ENCODE data around the gene ZIC2.

The ZIC2 gene

DNA sequence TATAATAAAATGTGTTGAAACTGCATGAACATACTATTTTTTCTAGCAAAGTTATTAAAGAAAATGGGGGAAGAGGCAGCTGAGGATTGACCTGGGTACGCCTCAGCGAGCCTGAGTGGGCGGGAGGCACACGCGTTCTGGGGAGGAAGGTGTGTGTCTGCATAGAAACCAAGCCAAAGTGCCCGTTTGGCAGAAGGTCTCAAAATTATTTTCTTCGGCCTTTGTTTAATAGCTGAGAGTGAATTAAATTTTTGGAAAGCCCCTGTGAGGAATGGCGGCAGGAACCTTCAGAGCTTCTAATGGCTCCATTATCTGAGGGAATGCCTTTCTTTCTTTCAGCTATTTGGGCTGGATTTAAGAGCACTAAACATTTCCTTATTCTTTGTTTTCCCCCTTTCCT, 5.2 kb downstream of the ZIC2 start:
- DNase-seq (ENCODE audit: low read depth): no peak

DNA sequence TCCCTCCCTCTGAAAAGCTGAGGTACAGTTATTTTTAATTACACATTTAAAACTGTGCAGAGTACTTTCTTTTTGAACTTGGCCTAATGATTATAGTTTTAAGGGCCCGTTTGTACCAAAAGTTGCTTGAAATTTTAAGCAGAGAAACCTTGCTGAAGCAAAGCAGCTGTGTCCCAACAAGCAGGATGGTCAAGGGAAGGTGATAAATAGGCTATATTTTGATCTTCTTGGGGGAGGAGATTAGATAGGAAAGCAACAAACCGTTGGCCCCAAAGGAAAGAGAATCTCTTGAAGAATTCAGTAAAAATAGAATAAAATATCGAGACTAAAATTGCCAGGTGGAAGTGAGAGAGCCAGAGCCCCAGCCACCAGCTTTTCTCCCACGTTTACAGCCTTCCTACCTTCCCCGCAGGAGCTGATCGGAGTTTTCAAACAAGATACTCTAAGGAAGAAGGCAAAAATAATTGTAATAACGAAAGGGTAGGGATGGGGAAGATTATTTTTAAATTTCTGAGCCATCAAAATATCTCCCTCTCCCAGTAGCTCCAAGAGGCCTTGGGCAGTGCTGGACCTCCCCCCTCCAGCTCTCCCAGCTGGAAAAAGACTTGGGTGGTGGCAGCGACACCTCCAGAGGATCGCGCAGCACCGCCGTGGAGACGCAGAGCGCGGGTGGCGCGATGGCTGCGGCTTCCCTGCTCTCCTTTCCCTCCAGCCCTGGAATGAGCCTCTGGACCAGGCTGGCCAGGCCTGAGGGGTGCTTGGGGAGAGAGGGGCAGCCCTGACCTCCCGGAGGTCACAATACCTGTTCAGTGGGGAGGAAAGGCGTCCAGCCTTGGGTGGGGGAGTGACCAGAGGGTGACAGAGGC, 5.8 kb downstream of the ZIC2 start:
- no peak for DNase-seq (ENCODE audit: low read depth)

DNA sequence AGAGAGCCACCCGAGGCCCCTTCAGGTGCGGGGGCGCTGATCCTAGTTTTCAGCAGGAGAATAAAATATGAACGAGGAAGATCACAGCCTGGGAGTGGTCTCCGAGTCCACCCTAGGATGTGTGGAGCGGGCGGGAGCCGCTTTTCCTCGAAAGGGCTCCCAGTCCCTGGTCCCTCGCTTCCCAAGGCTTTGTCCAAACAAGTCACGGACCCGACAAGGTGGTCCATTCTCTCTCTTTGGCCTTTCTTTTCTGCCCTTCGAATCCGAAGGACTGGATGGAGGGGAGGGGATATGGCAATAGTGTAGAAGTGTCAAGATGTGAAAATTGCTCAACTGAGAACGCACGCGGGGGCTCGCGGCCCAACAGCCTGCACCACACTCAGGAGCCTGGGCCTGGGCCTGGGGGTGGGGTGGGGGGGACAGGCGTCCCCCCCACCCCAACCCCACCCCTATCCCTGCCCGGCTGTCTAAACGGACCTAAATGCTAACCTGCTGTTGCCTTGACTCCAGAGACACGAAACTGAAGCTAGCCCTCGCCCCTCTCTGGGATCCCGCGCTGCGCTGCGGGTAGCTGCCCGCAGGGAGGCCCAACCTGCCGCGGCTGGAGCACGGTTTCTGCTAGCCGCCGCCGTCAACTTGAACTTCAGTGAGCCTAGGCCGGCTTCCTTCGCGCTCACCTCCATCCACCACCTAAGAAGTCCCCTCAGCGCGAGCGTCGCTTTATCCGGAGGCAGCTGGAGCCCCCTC, 7.1 kb downstream of the ZIC2 start:
- no peak for DNase-seq (ENCODE audit: low read depth)

DNA sequence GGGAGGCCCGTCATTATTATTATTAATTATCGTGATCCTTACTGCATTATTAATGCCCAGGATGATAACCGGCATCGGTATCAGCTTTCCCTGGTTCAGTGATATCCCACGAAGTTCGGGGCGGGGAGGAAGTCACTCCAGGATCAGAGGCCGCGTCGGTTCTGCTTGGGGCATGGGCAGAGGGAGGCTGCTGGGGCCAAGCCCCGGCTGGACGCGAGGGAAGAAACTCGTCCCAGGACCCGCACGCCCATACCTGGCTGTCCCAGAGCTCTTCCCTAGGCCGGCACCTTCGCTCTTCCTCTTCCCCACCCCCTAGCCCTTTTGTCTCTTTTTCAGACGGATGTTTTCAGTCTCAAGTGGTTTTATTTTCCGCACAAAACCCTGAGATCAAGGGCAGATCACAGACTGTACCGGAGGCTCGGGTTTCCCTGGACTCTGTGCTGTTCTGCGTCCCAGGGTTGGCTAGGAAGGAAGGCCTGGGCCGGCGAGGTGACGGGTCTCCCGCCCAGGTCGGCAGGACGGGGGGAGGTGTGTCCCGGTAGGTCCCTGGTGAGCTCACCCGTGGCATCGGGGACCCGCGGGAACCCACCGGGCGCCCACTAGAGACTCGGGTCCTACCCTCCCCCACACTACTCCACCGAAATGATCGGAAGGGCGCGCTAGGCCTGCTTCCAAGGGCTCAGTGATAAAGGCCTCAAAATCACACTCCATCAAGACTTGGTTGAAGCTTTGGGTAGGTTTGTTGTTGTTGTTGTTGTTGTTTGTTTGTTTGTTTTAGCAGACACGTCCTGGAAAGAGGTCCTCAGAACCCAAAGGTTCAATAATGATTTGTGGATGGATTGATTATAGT, 7.9 kb downstream of the ZIC2 start:
- DNase-seq (ENCODE audit: low read depth): no peak

DNA sequence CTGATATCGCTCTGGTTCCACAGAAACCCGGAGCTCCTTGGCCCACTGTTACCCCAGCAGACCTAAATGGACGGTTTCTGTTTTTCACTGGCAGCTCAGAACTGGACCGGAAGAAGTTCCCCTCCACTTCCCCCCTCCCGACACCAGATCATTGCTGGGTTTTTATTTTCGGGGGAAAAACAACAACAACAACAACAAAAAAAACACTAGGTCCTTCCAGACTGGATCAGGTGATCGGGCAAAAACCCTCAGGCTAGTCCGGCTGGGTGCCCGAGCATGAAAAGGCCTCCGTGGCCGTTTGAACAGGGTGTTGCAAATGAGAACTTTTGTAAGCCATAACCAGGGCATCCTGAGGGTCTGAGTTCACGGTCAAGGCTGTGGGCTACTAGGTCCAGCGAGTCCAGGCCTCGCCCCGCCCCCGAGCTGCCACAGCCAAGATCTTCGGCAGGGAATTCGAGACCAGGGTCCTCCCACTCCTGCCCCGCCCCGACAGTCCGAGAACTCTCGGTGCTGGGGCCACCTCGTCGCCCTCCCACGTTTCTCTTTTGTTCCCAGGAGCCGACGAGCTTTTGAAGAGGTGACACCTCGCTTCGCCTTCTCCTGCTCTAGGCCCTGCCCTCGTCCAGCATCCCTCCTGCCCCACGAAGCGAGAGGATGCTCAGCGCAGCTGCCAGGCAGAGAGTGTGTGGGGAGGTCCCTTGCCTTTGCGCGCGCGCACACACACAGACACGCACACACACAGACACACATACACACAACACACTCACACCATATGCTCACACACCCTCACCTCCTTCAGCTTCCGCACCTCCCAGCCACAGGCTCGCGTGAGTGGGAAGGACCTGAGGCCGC, 8.8 kb downstream of the ZIC2 start:
- DNase-seq (ENCODE audit: low read depth): no peak

DNA sequence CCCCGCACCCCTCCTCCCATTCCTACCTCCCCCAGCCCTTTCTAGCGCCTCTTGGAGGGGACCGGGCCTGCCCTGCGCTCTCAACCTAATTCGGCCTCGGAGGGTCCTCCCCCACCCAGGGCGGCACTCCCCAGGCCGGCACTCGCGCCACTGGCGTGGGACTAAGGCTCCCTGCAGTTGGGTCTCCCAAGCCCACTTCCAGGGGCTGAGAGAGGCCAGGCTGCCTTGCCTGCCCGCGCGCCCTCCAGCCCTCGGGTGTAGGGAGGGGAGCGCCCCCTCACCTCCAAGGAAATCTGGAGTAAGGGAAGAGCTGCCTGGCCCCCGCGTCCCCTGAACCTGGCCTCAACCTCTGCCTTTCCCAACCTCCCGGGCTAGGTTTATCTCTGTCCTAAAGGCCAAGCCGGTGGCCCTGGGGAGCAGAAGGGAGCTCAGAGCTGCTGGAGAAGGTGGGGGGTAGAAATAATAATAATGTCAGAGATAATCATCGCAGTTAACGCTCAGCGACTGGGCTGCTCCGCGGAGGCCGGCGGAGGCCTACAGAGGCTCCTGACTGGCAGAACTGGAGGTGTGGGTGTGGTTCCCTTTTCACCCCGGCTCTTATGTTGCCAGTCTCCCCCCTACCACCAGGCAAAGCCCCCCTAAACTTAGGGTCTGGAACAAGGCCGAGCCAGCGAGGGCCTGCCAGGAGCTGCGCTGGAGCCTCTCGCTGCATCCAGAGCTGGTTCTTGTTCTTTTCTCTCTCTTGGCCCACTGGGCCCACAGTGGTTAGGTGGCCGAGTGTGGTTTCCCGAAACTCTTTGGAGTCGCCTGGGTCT, 9.6 kb downstream of the ZIC2 start:
- DNase-seq (ENCODE audit: low read depth): no peak

DNA sequence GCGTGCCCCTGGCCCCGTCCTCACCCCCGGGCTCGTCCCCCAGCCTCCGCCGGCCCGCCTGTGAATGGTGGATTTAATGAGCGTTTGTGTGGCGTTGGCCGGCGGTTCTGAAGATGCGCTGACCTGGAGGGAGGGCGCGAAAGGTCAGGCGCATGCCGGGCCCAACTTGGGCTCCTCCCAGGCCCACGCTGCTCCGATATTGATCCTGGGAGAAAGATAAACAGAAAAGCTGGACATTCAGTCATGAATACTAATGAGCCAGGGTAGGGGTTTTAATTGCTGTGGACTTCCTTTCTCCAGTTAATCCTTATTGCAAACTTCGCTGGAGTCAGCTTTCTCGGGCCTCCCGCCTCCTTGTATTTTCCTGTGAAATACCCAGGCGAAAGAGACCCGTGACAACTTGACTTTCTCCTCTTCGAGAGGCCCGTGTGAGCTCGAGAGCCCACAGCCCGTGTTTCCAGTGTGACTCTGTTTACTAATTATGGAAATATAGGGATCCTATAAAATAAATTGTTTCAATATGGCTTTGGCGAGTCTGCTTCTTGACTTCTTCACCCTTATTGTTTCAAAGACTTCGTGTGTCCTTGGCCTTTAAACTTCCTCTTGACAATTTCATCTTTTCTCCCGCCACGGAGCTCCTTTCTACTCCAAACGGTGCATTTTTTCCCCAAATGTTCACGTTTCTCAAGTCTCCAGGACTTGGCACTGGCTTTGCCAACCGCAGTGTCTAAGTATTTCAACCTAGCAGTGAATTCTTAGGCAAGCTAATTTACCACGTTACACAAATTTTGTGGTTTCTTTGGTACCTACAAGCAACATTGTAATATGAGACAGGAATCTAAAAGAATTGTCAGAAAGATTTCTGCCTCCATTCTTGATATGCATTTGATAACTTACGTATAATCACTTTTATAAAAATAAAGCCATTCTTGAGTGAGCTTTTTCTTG, 10.5 kb downstream of the ZIC2 start:
- no peak for DNase-seq (ENCODE audit: low read depth)

DNA sequence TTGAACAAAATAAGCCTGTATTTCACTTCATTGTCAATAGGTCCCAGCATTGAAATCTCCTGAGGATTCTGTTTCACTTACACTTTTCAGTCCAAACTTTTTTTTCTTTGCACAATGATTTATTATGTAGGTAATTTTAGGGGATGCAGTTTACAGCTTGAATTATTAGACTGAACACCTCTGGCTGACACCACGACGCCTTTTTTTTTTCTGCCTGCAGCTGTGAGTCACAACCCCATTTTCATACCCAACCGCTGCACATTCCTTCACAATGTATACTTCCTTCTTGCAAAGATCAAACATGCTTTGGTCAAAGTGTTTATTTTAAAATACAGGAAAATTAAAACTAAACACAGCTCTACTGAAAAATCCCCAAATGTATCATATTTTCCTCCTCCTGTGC, 11.4 kb downstream of the ZIC2 start:
- DNase-seq (ENCODE audit: low read depth): no peak

DNA sequence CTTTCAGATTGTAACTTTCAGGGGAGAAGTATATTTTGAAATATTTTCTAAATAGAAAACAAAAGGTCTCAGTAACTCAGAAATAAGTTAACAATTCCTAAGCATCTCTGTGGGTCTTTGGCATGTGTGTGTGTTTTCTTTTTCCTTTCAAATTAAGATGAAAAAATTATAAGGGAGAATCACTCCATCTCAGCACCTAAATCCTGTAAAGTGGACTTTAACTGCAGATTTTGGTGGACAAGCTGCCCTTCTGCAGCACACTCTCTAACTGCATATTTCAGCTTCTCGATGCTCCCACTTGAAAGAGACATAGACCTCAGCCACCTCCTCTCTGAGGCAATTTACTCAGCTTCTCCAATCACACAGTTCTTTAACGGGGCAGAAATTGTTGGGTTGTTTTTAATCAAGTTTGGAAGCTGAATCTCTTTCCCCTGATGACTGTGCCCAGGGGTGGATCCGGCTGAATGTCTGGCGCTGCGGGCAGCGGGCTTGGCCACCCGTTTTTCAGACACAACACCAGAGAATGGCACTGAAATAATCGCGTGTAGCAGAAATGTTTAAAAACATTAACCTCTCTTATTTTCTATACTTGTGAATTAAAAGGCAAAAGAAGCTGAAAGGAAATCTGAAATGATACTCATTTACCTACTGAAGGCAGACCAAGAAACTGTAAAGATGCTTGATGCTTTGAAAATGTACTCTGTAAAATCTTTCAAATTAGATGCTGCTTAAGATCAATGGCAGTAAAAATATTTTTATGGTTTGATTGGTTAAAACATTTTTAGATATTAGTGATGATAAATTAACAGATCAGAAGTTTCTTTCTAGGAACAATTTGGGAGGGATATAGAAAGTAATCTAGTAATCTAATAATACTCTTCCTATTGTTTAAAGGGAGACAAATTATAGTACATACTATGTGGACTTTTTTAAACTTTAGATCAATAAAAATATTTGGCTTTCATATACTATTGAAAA, 12.4 kb downstream of the ZIC2 start:
- no peak for DNase-seq (ENCODE audit: low read depth)

DNA sequence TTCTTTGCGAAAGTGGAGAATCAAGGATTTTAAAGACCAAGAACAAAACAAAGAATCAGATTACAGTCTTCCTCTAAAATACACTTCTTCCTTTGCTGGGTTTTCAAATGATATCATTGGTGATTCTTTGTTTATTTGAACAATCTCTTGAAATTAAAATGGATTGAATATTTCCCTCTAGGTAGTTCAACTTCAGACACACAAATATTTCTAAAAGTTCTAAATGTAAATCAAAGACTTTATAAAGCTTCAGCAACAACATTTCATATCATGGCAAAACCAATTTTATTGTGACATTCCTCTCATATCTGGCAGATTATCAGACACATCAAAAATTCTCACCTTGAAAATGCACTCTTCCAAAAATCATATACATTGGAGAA, 13.0 kb downstream of the ZIC2 start:
- no peak for DNase-seq (ENCODE audit: low read depth)

DNA sequence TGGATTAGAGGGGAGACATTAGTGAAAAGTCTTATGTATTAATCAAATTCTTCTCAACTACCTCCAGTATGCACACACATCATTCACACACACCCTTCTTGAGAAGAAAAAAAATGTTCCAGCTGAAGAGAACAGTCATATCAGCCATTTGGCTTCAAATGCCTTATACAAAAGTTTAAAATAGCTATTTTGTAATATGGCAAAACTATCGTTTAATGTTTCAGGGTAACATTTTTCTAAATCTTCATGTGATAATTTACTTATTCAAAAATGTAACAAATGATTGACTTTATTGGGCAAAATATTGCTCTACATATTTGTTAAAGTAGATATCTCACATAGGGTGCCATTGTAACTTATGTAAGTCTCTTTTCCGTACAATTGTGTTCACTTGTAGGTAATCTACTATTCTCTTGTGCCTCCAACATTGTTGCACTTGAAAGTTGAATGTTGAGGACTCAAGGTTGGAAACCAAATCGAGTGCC, 13.6 kb downstream of the ZIC2 start:
- DNase-seq (ENCODE audit: low read depth): no peak

DNA sequence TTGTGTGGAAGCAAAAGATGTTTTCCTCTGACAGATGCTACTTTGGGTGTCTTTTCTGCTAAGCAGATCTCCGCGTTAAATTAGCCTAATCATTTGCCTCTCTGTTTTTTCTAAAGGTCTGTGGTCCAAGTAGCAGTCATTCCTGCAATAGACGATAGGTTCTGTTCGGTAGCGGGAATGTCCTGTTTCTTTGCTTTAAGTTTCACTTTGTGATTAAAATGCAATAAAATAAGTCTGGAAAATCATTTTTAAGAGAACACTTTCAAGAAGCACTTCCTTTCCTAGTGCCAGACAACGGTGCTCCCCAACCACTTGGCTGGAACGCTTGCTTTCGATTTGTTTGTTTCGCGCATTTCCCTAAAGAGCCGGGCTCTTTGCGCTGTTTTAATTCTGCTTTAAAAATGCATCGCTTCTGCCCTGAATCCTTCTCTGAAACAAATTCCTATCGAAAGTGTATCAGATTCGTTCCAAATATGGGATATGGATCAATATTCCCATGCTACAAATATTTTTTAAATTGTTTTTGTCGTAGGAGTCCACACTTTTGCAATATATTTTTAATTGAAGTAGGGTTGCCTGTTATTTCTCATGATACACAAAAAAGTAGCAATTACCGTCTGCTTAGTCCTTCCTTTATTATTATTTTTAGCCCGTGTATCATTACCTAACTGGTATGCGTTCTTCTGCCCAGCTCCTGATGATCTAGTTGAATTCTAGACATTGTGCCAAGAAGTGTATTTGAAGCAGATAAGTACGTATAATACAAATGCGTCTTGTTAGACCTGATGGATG, 14.2 kb downstream of the ZIC2 start:
- DNase-seq (ENCODE audit: low read depth): no peak

DNA sequence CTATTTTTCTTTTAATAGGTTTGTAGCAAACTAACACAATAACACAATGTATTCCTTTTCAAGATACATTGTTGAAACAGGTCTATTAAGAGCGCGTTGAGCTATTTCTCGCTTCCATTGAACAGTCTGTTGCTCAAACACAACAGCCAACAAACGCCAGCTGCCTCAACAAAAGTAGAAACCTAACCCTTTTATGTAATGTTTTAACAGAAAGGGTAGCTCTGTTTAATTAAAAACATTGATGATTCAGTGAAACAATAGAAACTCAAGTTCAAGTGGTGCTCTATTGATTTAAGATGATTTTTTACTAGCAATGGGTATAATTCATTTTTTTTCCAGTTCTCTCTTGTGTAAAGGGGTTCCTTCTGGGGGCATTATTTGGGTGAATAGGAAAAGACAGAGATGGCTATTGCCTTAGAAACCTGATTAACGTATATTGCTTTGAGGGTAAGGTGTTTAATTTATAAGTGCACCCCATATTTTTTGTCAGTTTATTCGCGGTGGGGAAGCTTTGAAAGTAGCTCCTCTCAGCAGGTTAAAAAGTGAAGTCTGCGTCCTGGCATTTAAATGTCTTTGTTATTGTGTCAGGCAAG, 14.9 kb downstream of the ZIC2 start:
- no peak for DNase-seq (ENCODE audit: low read depth)

DNA sequence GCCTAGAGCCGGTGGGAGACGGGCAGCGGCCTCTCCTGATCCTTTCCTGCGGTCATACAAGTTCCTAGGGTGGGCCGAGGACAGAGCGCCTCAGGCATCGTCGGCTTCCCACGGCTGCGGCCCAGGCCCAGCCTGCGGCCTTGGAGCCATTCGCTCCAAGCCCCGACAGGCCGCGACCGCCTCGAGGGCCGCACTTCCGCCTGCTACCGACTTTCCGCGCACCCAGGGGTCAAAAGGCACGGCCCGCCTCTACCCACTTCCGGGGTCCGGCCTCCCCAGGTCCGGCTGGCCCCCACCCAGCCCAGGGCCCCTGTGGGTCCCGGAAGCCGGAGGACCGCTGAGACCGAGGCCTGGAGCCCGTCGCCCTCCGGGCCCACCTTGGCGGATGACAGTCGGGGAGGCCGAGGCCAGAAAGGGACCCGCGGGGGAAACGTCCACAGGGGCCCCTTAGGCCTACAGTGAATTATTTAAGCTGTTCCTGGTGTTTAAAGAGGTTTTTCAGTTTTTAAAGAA, 16.2 kb downstream of the ZIC2 start:
- no peak for DNase-seq (ENCODE audit: low read depth)

DNA sequence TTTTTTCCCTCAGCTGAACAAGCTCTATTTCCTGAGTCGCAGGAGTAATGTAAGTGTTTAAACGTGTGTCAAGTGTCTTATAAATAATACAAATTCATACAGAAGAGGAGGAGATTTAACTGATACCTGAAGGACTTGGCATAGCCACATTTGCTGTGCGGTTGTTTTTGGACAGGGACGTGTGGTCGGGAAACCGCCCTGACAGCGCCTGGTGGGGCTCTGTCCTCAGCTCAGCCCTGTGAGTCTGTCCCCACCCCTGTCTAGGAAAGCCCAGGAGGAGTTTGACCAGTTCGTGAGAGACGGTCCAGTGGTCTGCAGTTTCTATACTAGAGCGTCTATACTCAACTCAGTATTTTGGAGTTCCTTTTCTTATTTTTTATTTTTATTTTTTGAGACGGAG, 16.7 kb downstream of the ZIC2 start:
- no peak for DNase-seq (ENCODE audit: low read depth)

DNA sequence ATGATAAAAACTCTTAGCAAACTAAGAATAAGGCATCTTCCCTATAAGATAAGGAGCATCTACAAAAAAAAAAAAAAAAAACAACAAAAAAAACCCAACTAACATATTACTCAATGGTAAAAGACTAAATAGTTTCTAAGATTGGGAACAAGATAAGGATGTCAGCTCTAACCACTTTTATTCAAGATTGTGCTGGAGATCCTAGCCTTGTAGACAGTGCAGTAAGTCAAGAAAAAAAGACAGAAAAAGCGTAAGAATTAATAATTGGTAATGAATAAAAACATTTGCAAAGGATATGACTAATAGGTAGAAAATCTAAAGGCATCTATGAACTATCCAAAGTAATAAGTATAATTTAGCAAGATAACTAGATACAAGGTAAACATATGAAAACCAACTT, 33.0 kb downstream of the ZIC2 start:
- no peak for DNase-seq (ENCODE audit: low read depth)

Data from HS-27A (cell line).